GM12892 (cell line): ENCODE data around the gene ULK1.

Source experiments
- POLR2A ChIP-seq: IDR thresholded peaks from 2 replicates; pipeline ENCODE4 v1.6.1; 2011; ENCODE audit warnings: low read depth, low read length, control low read depth
- TAF1 ChIP-seq: IDR thresholded peaks from 2 replicates; pipeline ENCODE4 v1.6.1; 2011; ENCODE audit warnings: low read depth, mild to moderate bottlenecking, control low read depth, low read length, borderline replicate concordance

- TF ChIP-seq POLR2A: no peak
- TF ChIP-seq TAF1: no peak
Measured at GRCh38 chr12:131910302-131911027, 16.0 kb downstream of the ULK1 start.
